HG02610 (cell line): ENCODE results near the gene PIMREG.

ENCODE experiments used
- ATAC-seq: cut with Tn5 transposase; IDR thresholded peaks from one replicate; pipeline ENCODE4 v1.9.1; 2021; ENCODE audit warnings: mild to moderate bottlenecking, moderate library complexity; ENCODE audit not compliant: unreplicated experiment

PIMREG gene

GRCh38 chr17:6437466-6437865, 6.8 kb upstream of the PIMREG start:
- ATAC-seq = no peak

DNA sequence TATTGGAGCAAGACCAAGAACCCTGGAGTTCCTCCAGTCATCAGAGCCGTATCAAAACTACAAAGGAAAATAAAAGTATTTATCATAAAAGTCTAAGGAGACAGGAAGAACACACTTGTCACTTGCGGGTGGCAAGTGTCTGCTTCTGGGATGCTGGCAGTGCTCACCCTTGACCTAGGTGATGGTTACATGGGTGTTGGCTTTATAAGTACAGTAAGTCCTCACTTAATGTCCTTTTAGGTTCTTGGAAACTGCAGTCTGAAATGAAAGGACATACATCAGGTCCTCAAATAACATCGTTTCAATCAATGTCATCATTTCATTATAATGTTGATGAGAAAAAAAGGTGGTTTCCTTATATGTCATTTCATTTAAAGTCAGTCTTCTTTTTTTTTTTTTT, 6.3 kb upstream of the PIMREG start:
- no peak for ATAC-seq

- no peak for ATAC-seq
These were observed 4.3 kb upstream of the PIMREG start for GRCh38 chr17:6439951-6440350.

DNA sequence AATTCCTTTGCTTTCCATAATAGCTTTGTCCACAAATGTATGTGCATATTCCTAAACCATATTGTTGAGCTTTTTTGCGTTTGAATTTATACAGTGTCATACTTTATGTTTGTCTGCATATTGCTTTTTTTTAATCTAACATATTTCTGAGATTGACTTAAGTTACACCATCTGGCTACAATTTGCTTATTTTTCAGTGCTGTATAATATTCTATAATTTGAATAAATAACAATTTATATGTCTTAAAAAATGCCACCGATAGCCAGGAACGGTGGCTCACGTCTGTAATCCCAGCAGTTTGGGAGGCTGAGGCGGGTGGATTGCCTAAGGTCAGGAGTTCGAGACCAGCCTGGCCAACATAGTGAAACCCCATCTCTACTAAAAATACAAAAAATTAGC, 1.5 kb upstream of the PIMREG start:
- ATAC-seq = no peak

DNA sequence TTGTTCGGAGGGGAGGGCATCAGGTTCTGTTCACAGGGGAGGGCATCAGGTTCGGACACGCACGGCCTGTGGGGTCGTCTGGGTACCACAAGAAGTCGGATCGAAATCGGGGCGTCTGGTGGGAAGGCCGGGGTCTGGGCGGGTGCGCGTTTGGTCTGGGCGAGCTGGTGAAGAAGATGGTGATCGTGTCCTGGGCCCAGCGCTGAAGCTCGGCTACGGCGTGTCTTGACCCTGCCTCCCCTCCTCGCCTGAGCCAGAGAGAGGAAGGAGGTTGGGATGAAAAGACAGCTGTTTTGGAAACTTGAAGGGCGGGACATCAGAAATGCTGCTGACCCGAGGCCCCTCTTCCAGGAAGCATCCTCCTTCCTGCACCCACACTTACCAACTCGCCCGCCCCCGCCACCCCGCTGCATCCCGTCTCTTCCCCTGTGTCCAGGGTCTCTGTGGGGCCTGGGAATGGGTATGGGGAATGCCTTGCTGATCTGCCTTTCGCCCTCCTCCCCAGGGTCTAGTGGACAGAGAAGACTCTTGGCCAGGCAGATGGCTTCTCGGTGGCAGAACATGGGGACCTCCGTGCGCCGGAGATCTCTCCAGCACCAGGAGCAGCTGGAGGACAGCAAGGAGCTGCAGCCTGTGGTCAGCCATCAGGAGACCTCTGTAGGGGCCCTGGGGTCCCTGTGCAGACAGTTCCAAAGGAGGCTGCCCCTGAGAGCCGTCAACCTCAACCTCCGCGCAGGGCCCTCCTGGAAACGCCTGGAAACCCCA, 498 bp downstream of the PIMREG start:
- no peak for ATAC-seq

DNA sequence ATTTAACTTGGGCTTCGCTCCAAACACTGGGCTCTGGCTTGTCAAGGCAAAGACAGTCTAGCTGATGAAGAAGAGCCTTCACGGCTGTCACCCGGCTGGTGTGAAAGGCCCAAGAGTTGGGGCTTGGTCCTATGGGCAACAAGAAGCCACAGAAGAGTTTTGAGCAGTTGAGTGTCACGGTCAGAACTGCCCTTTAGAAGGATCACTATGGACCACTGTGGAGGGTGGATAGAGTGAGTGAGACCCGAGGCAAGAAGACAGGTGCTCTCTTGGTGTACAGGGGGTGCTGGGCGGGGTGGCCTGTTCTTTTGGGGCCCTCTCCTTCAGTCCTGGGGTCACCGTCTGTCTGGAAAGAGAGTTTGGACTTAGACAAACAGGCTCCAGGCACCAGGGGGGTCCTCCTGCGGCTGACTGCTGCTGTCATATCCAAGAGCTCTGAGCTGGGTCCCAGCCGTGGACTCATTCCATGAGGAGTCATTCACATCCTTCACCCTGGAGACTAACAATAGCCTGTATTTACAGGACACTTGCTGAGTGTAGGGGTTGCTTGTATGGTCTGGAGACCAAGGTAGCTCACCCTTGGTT, 2.4 kb downstream of the PIMREG start:
- no peak for ATAC-seq

- ATAC-seq = no peak
These were observed 4.2 kb downstream of the PIMREG start for GRCh38 chr17:6448473-6448872.

DNA sequence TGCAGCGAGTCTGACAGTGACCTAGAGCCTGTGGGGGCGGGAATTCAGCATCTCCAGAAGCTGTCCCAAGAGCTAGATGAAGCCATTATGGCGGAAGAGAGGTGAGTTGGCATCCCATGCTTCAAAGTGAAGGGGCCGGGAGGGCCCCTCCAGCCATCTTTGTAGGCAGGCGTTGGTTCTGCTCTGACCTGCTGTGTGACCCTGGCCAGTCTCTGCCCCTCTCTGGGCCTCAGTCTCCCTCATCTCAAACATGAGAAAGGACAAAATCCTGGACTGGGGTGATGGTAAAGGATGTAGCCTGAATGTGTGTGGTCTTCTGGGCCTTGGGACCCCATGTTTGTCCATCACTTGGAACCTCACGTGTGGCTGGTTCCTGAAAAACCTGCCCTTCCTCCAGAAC, 5.1 kb downstream of the PIMREG start:
- ATAC-seq = no peak

DNA sequence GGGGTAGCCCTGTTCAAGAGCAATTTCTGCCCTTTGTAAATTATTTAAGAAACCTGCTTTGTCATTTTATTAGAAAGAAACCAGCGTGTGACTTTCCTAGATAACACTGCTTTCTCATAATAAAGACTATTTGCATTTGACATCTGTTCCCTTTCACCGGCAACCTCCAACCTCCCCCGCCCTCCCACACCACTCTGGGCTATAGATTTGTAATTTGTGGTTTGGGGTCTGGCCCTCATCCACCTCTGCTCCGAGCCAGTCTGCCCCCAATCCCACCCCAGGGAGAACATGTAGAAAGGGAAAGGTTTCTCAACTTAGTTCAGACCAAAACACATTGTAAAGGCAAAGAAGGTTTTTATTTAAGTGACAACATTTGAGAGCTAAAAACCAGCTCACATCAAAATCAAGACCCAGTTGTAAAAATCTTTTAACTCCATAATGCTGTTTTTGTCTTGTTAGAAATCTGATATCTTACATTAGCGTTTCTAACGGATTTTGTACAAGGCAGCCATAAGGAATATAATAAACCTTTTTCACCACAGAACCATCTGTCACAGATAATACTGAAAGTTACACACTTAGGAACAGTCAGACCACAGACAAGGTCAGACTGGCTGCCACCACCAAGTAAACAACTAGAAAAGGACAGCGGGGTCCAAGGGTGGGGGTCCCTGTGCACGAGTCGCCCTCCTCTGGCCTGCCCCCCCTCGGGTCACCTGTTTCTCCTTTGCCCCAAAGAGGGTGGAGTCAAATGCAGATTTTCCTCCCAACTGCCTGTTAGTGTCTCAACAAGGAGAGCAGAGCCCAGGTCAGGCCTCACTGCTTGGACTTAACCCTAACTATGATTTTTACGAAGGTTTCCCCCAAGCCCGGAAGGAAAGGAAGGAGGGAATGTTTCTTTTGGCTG, 6.9 kb downstream of the PIMREG start:
- ATAC-seq = no peak

DNA sequence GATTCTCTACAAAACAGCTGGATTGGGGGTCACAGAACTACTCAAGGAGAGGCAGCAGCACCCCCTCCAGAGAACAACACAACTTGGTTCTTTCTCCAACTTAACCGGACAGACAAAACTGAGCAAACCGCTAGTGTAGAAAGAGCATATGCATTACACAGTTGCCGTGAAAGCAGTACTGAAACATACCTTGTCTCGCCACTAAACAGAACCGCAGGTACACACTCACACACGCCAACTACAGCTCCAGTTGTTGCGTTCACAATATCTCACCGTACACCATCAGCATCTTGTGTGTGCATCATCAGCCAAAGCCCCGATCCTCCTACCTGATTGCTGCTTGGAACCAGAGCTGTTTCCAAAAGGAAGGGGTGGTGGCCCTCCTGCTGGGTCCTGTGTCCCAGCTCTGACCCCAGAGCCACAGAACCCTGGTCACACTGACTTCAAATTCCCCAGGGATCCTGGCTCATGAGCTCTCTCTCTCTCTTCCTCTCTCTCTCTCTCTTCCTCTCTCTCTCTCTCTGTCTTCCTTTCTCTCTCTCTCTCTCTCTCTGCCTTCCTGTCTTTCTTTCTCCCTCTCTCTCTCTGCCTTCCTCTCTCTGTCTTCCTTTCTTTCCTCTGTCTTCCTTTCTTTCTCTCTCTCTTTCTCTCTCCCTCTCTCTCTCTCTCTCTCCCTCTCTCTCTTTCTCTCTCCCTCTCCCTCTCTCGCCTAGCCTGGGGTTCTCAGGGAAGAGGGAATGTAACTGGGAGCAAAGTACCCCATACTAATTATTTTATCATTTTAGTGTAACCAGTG, 8.4 kb downstream of the PIMREG start:
- no peak for ATAC-seq

GRCh38 chr17:6453279-6454024, 9.2 kb downstream of the PIMREG start:
- ATAC-seq = no peak

DNA sequence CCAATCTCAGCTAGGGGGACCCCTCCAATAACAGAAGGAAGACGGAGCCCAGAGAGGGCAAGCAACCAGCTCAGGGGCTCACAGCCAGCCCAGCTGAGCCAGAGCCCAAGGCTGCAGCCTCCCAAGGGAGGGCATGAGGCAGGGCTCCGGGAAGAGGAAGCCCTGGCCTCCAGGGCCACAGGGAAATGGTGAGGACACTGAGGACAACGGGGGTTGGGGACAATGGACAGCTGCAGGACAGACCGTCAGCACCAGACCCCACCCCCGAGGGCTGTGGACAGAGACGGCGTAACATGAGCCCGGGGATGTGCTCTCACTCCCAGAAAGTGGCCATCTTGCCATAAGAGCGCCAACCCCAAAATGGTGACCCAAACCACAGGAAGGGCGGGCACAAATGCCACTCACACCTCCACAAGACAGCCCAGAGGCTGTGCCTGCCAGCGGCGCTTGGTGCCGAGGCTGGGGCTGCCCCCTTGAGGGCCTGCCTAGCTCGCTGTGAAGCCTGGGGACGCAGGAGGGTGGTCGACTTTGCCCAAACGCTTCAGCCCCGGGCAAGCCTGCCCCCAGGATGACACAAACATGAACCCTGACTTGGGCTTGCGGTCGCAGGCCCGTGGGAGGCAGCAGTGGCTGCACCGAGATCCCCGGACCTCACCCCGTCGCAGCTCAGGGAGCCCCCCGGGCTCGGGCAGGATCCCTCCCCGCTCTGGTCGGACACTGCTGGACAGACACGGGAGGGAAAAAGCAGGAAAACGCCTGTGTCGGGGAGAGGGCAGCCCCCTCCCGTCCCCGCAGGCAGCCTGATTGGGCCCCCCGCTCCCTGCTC, 10.5 kb downstream of the PIMREG start:
- no peak for ATAC-seq

- ATAC-seq = peak; percentile 40
These were observed 11.1 kb downstream of the PIMREG start for GRCh38 chr17:6455321-6455705.

GRCh38 chr17:6456321-6456720, 12.1 kb downstream of the PIMREG start:
- no peak for ATAC-seq

- no peak for ATAC-seq
These were observed 12.8 kb downstream of the PIMREG start for GRCh38 chr17:6456914-6457687.

DNA sequence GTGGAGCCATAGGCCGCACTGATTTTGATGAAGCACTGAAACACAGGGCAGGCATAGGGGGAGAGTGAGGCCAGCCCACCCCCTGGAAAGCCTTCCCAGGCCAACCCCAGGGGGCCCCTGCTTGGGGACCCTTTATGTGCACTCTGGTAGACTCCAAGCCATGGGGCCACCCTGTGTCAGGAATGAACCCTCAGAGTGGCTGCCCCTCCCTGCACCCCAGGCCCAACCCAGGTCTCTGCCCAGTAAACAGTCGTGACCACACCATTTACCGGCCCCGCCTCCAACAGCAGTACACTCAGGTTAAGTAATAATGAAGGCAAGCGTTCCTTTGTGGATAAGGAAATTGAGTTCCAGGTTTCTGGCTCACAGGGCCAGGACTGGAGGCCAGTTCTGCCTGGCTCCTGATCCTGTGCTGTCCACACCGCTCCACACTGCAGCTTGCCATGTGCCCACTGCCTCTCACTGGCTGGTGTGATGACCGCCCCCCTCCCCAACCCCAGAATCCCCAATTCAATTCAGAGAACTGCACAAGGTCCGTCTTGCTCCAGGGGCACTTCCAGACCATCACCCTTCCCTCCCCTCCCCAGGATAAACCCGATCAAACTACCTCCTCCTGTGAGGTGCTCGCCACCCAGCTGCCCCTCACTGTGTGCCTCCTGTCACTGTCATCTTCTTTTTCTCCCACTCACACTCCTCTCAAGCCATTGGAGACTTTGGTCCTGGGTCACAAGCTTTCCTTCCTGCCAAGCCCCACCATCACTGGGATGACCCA, 13.6 kb downstream of the PIMREG start:
- no peak for ATAC-seq

DNA sequence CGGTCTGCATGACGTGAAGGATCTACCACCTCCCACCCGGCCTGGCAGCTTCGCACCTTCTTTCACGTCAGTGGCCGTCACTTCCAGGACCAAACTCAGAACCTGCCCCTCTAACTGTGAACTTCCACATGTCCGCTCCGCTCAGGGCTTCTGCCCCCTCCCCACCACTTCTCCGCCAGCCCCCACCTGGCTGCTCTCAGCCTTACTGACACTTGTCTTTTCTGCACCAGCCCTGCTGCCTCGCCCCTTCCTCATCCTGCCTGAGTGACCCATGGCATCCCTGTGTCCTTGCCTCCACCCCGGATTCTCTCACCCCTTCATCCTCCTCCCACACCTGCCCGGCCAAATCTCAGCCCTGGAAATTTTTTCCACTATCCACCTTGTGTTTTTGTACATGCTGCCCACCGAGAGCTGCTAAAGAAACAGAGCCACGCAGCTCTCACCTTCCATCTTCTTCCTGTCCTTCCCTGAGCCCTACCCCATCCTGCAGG, 14.2 kb downstream of the PIMREG start:
- ATAC-seq = no peak
